Smooth muscle cell of bladder (primary cell): Measurements from ENCODE around the gene BPI. TPM values are rescaled to one million over a fixed set of nuclear protein-coding genes. Genes with fewer than 3 reads are reported as not detected.

ENCODE experiments used
- total RNA-seq: library from RNA; depleted of rRNA; stranded (reverse); fragments of >200 nt; gene quantifications from 2 replicates; pipeline ENCODE4 v1.2.3, GENCODE V29; 2014

BPI gene
- not detected in 2 replicates for total RNA-seq

GRCh38 chr20:38303908-38304379 is at the start of gene BPI:
BPI (plus strand) TSS chr20:38304156; CDS start chr20:38304224, 68 bp downstream.

DNA sequence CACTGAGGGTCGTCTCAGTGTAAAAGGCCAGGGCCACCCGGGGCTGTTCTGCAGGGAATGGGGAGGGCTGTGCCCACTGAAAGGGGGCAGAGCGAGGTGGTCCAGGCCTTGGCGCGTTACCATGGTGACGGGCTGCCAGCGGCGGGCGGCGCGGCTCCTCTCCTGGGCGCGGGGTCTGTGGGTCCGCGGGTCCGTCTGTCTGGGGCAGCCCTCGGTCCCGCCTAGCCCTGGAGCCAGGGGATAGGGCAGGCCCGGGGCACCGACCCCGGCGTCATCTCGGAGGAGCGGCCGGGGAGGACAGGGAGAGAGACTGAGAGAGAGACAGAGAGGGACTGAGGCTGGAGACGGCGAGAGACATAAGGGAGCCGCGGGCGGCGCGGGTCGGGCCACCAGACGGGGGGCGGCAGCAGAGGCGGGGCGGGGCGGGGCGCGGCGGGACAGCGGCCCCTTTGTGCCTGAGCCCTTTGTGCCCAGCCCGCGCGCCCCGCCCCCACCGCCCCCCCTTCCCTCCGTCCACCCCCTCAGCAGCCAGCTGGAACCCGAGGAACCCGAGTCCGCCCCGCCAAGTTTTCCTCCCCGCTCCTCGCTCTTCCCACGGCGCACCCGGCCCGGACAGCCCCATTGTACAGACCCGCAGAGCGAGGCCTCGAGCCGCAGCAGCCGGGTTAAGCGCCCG is 43.4 kb upstream of the BPI start, which contains the start of gene KIAA1755:
Gene KIAA1755 (minus strand): TSS at position 358 of the 676 bp plus-strand sequence. CDS start 235 bp downstream, at position 123.

GRCh38 chr20:38346247-38346651 is 42.3 kb downstream of the BPI start, which contains the start of gene LBP:
LBP (plus strand) TSS chr20:38346482; CDS start chr20:38346517, 35 bp downstream.

Other genes starting within 250 kb of the BPI start
- gene TGM2, start 138.9 kb upstream of the BPI start, total RNA-seq: 114 and 241 TPM in 2 replicates
- 0.43 and 1.9 TPM in 2 replicates for gene KIAA1755, start 43.4 kb upstream of the BPI start, total RNA-seq
- 0.92 and 1.6 TPM in 2 replicates for gene LBP, start 42.3 kb downstream of the BPI start, total RNA-seq
- 5.7 and 7.6 TPM in 2 replicates for gene SNHG17, start 131.2 kb downstream of the BPI start, total RNA-seq
- gene RALGAPB, start 168.7 kb downstream of the BPI start, total RNA-seq: 17.9 and 22.2 TPM in 2 replicates